Vagina (tissue), 2 donors: ENCODE results near the gene SFXN1. TPM values are rescaled to one million over a fixed set of nuclear protein-coding genes. Genes with fewer than 3 reads are reported as not detected.
A peak's percentile ranks its signal among the peaks of the same experiment; 100 is the strongest.

Experiments used
- DNase-seq, 2 donors: peaks; one replicate each; pipeline ENCODE4 v3.0.0-alpha.2; 2017; ENCODE audit errors: extremely low spot score in 2 of 2
- H3K27ac ChIP-seq: fragments of 200-600 bp; sonication (generic); one replicate; pipeline ENCODE4 v1.5.1; 2019
- H3K27me3 ChIP-seq: fragments of 200-600 bp; sonication (generic); one replicate; pipeline ENCODE4 v1.5.1; 2019
- H3K36me3 ChIP-seq, 2 donors: fragments of 200-600 bp; sonication (generic); one replicate each; pipeline ENCODE4 v1.5.1; 2017 to 2019
- H3K4me1 ChIP-seq: fragments of 200-600 bp; sonication (generic); one replicate; pipeline ENCODE4 v1.5.1; 2019
- H3K4me3 ChIP-seq, 2 donors: fragments of 200-600 bp; sonication (generic); 1 replicate in 1 of 2; 2 replicates in 1 of 2; pipeline ENCODE4 v1.5.1; 2016 to 2019
- H3K9me3 ChIP-seq: fragments of 200-600 bp; sonication (generic); one replicate; pipeline ENCODE4 v1.5.1; 2019
- CTCF ChIP-seq, 3 experiments: fragments of 450-650 bp in 2 of 3; fragments of 200-600 bp in 1 of 3; sonication (generic) in 1 of 3; IDR thresholded peaks; one replicate each; pipeline ENCODE4 v1.5.1; 2017 to 2019; ENCODE audit warnings: antibody characterized with exemption in 3 of 3, mild to moderate bottlenecking in 2 of 3, moderate library complexity in 2 of 3
- POLR2A ChIP-seq, 2 donors: fragments of 450-650 bp; IDR thresholded peaks; one replicate each; pipeline ENCODE4 v1.6.1; 2017; ENCODE audit warnings: antibody characterized with exemption in 2 of 2, mild to moderate bottlenecking in 2 of 2, moderate library complexity in 2 of 2
- POLR2AphosphoS5 ChIP-seq, 2 donors: sonication (generic); formaldehyde crosslinking; IDR thresholded peaks; one replicate each; pipeline ENCODE4 v1.9.0; 2017; ENCODE audit warnings: antibody characterized with exemption in 2 of 2, mild to moderate bottlenecking in 2 of 2, low read depth in 1 of 2; ENCODE audit not compliant: insufficient read depth in 1 of 2
- intact Hi-C: fragments of 100-400 bp; cut with DNase I; formaldehyde crosslinking; loops from one replicate; pipeline ENCODE4 v1.15.1; 2023
- total RNA-seq: library from RNA; depleted of rRNA; stranded (reverse); fragments of >200 nt; gene quantifications from one replicate; pipeline ENCODE4 v1.2.3, GENCODE V29; 2016

The SFXN1 gene
- total RNA-seq, 1 donor from 2014 or later: 88.6 TPM

- intact Hi-C loops: no loop called here
These were observed 18.2 kb upstream of the SFXN1 start for GRCh38 chr5:175460126-175460525.

DNA sequence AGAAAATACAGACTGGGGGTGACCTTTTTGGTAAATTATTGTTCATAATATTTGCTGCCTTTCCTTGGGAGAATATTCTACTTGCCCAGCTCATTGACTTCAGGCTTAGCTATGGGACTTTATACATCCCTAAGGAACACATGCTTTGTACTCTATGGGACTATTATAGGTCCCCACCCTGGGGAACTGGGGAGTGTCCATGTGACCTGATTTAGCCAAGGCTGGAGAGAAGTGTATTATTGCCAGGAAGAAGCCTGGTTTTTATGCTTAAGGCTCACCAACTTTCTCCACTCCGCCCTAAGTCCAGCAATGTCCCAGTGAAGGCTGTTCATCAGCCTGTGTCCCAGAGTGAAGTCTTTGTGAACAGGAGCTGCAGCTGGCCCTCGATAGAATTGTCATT is 17.8 kb upstream of the SFXN1 start:
- no peak for DNase-seq
- H3K4me3 ChIP-seq: no peak overlapping the region
- intact Hi-C loops: no loop called here
- no peak for TF ChIP-seq POLR2A (IDR thresholded peaks at IDR 0.05)
- TF ChIP-seq CTCF (IDR thresholded peaks at IDR 0.05): no peak
- TF ChIP-seq POLR2AphosphoS5 (IDR thresholded peaks at IDR 0.05; ENCODE audit: insufficient read depth in 1 of 2, low read depth in 1 of 2): no peak
- H3K27me3 ChIP-seq: no peaks in the 10 kb centered on the region
- no peaks in the 10 kb centered on the region for H3K9me3 ChIP-seq
- no peaks in the 10 kb centered on the region for H3K36me3 ChIP-seq
- no peaks in the 10 kb centered on the region for H3K4me1 ChIP-seq
- H3K27ac ChIP-seq: no peak overlapping the region

More at GRCh38 chr5:175460126-175460525, 18.2 kb upstream of the SFXN1 start:
- Histone ChIP-seq H3K36me3 (no peaks in the 10 kb centered on the region), H3K9me3 (no peaks in the 10 kb centered on the region), H3K4me3 (no peak overlapping the region), H3K27me3 (no peaks in the 10 kb centered on the region), H3K27ac (no peak overlapping the region), H3K4me1 (no peaks in the 10 kb centered on the region)
- no peak for DNase-seq
- TF ChIP-seq CTCF (IDR thresholded peaks at IDR 0.05): peak in 2 of 3 experiments; percentile 10 to 18
- TF ChIP-seq POLR2A (IDR thresholded peaks at IDR 0.05): no peak

DNA sequence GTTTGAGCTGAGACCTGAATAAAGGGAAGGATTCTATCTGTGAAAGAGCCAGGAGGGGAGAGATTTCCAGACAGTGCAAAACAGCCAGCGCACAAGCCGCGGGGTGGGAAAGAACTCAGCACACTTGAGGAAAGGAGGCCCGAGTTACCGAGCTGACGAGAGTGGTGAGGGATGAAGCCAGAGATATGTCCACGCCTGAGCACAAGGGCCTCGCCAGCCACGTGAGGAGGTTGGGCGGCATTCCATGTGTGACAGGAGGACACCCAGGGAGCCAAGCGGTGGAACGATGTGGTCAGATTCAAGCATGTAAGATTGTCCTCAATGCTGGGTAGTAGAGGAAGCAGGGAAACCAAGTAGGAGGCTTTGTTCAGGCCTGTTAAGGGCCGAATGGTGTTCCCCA is 17.0 kb upstream of the SFXN1 start:
- H3K9me3 ChIP-seq: no peaks in the 10 kb centered on the region
- no peak overlapping the region for H3K4me3 ChIP-seq
- intact Hi-C loops: no loop called here
- no peaks in the 10 kb centered on the region for H3K27me3 ChIP-seq
- no peak for DNase-seq
- no peak for TF ChIP-seq POLR2A (IDR thresholded peaks at IDR 0.05)
- TF ChIP-seq POLR2AphosphoS5 (IDR thresholded peaks at IDR 0.05; ENCODE audit: insufficient read depth in 1 of 2, low read depth in 1 of 2): no peak
- no peak for TF ChIP-seq CTCF (IDR thresholded peaks at IDR 0.05)
- H3K4me1 ChIP-seq: peaks cover 6% of the 10 kb centered on the region
- no peak overlapping the region for H3K27ac ChIP-seq
- no peaks in the 10 kb centered on the region for H3K36me3 ChIP-seq

DNA sequence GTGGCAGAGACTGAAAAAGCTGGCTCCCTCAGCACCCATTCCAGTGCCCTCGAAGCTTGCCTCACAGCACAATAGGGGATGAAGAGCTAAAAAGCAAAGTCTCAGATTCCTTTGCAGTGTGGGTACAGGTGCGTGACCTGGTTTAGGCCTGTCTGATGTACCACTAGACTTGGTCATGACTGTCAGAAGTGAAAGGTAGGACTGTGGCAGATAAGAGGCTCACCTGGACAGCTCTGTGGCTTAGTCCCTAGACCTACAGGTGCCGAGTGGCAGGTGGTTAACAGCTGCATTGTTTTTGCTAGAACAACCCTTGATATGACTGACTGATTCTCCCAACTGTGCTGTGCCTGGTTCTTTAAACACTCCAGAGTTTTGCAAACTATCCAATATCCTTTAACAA is 14.7 kb upstream of the SFXN1 start:
- H3K9me3 ChIP-seq: no peaks in the 10 kb centered on the region
- H3K27me3 ChIP-seq: no peaks in the 10 kb centered on the region
- TF ChIP-seq POLR2A (IDR thresholded peaks at IDR 0.05) (no peak), POLR2AphosphoS5 (IDR thresholded peaks at IDR 0.05; ENCODE audit: insufficient read depth in 1 of 2, low read depth in 1 of 2) (no peak)
- H3K4me1 ChIP-seq: peaks cover 23% of the 10 kb centered on the region
- H3K36me3 ChIP-seq: no peaks in the 10 kb centered on the region
- intact Hi-C loops: no loop called here
- peak in 1 of 2 donors; percentile 42 for DNase-seq
- H3K27ac ChIP-seq: no peak overlapping the region
- no peak overlapping the region for H3K4me3 ChIP-seq

DNA sequence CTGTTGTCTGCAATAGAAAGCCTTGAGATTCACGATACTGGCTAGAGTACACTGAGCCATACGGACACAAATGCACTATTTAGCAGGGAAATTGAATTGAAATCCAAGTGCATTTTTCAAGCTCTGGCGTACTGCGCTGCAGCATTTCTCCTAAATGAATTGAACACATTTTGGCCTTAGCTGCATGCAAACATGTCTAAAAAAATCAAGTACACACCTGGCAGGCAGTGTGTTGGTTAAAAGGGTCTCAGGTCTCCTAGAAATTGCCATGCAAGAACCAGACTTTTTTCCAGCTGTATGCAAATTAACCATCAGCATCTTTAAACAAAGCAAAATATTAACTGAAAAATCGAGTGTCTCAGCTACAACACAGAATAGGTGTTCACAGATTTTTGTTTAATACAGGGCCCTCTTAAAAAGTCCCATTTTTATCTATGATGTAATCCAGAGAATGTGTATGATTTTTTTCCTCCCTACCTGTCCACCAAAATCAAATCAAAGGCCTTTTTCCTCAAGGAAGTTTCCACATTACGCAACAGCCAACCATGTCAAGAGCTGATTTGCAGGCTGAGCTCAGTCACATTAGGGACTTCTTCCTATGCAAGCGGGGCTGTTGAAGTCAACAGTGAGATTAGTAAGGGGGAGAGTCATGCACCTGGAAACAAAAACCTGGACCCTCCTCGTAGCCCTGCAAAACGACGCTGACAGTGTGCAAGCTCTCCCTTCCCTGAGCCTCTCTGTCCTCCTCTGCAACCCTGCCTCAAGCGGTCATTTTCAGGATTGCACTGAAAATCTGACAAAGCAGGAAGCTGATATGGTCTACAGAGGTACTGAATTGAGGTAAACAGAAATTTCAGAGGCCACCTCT is 14.1 kb upstream of the SFXN1 start:
- no peaks in the 10 kb centered on the region for H3K27me3 ChIP-seq
- H3K9me3 ChIP-seq: no peaks in the 10 kb centered on the region
- H3K27ac ChIP-seq: no peak overlapping the region
- DNase-seq: no peak
- intact Hi-C loops: no loop called here
- no peaks in the 10 kb centered on the region for H3K36me3 ChIP-seq
- no peak overlapping the region for H3K4me3 ChIP-seq
- TF ChIP-seq POLR2A (IDR thresholded peaks at IDR 0.05) (no peak), CTCF (IDR thresholded peaks at IDR 0.05) (peak in 2 of 3 experiments; percentile 23 to 34), POLR2AphosphoS5 (IDR thresholded peaks at IDR 0.05; ENCODE audit: insufficient read depth in 1 of 2, low read depth in 1 of 2) (no peak)
- peaks cover 23% of the 10 kb centered on the region for H3K4me1 ChIP-seq
